ENCODE data around the gene OR2AG1. TPM values are rescaled to one million over a fixed set of nuclear protein-coding genes. Genes with fewer than 3 reads are reported as not detected.
"Not testable (repeated sequence)": the region's sequence is repeated elsewhere in the genome, so short reads cannot be mapped to it uniquely, and the experiment has no call there.

OR2AG1 gene
- total RNA-seq, 2 donors from 2014 or later, result not detected

- H3K27ac ChIP-seq, result no peak overlapping the region
- ATAC-seq, result no peak
- no peaks in the 10 kb centered on the region for H3K27me3 ChIP-seq
- no peaks in the 10 kb centered on the region for H3K4me1 ChIP-seq
- no peak for DNase-seq
- H3K4me3 ChIP-seq, result no peak overlapping the region
- no peaks in the 10 kb centered on the region for H3K36me3 ChIP-seq (replicated peaks in 1 of 2; ENCODE audit: insufficient read depth in 1 of 2, low read depth in 2 of 2)
- TF ChIP-seq CTCF (IDR thresholded peaks at IDR 0.05) (no peak), POLR2A (IDR thresholded peaks at IDR 0.05) (no peak)
- intact Hi-C loops (cut with DNase I), result no loop called here
- no peaks in the 10 kb centered on the region for H3K9me3 ChIP-seq
These were observed 4.3 kb upstream of the OR2AG1 start for GRCh38 chr11:6778518-6778917.

- Histone ChIP-seq H3K27me3 (no peaks in the 10 kb centered on the region), H3K36me3 (replicated peaks in 1 of 2; ENCODE audit: insufficient read depth in 1 of 2, low read depth in 2 of 2) (no peaks in the 10 kb centered on the region), H3K4me1 (no peaks in the 10 kb centered on the region), H3K9me3 (no peaks in the 10 kb centered on the region), H3K4me3 (no peak overlapping the region), H3K27ac (no peak overlapping the region)
- TF ChIP-seq POLR2A (IDR thresholded peaks at IDR 0.05), result no peak
- no peak for TF ChIP-seq CTCF (IDR thresholded peaks at IDR 0.05)
- no peak for DNase-seq
- intact Hi-C loops (cut with DNase I), result no loop called here
- ATAC-seq, result no peak
These were observed 2.0 kb upstream of the OR2AG1 start for GRCh38 chr11:6780829-6781228.

- Histone ChIP-seq H3K36me3 (replicated peaks in 1 of 2; ENCODE audit: insufficient read depth in 1 of 2, low read depth in 2 of 2) (no peaks in the 10 kb centered on the region), H3K4me1 (no peaks in the 10 kb centered on the region), H3K27ac (no peak overlapping the region), H3K27me3 (no peaks in the 10 kb centered on the region), H3K4me3 (no peak overlapping the region), H3K9me3 (no peaks in the 10 kb centered on the region)
- no peak for TF ChIP-seq POLR2A (IDR thresholded peaks at IDR 0.05)
- TF ChIP-seq CTCF (IDR thresholded peaks at IDR 0.05), result no peak
- 60 to 77% methylated on average over 2 of the region's 2 CpGs for WGBS, 2 donors
- DNase-seq (no peak), ATAC-seq (no peak)
- intact Hi-C loops (cut with DNase I), result no loop called here
These were observed 7.7 kb downstream of the OR2AG1 start for GRCh38 chr11:6790546-6790945.

- Histone ChIP-seq H3K27ac (no peak overlapping the region), H3K27me3 (no peaks in the 10 kb centered on the region), H3K4me3 (no peak overlapping the region), H3K36me3 (replicated peaks in 1 of 2; ENCODE audit: insufficient read depth in 1 of 2, low read depth in 2 of 2) (no peaks in the 10 kb centered on the region), H3K4me1 (no peaks in the 10 kb centered on the region), H3K9me3 (no peaks in the 10 kb centered on the region)
- intact Hi-C loops (cut with DNase I), result no loop called here
- no peak for ATAC-seq
- no peak for DNase-seq
- TF ChIP-seq CTCF (IDR thresholded peaks at IDR 0.05) (no peak), POLR2A (IDR thresholded peaks at IDR 0.05) (no peak)
- WGBS, 2 donors, result 77 to 85% methylated on average over 4 of the region's 4 CpGs
These were observed 11.8 kb downstream of the OR2AG1 start for GRCh38 chr11:6794639-6795038.

- no peaks in the 10 kb centered on the region for H3K9me3 ChIP-seq
- 64 to 82% methylated on average over 1 of the region's 1 CpG for WGBS, 2 donors
- no peak within 1 kb of the TSS for H3K27ac ChIP-seq
- TF ChIP-seq POLR2A (IDR thresholded peaks at IDR 0.05), result no peak
- no peak for TF ChIP-seq CTCF (IDR thresholded peaks at IDR 0.05)
- H3K36me3 ChIP-seq (replicated peaks in 1 of 2; ENCODE audit: insufficient read depth in 1 of 2, low read depth in 2 of 2), result no peaks in the 10 kb centered on the region
- no peak within 1 kb of the TSS for H3K4me3 ChIP-seq
- intact Hi-C loops (cut with DNase I), result no loop called here
- H3K27me3 ChIP-seq, result no peaks in the 10 kb centered on the region
- DNase-seq (no peak), ATAC-seq (no peak)
- H3K4me1 ChIP-seq, result no peaks in the 10 kb centered on the region
These were observed 16.6 kb downstream of the OR2AG1 start, which contains the start of gene OR6A2 for GRCh38 chr11:6799402-6799801. Gene OR6A2, minus strand, starts transcription at chr11:6799689. Its CDS starts 3,981 bp downstream, at chr11:6795708.

- intact Hi-C loops (cut with DNase I), result not testable (repeated sequence)
These were observed 18.3 kb downstream of the OR2AG1 start for GRCh38 chr11:6801075-6801474.

More at GRCh38 chr11:6801075-6801474, 18.3 kb downstream of the OR2AG1 start:
- not testable (repeated sequence) for H3K27me3 ChIP-seq; ATAC-seq; H3K9me3 ChIP-seq; H3K36me3 ChIP-seq (replicated peaks in 1 of 2; ENCODE audit: insufficient read depth in 1 of 2, low read depth in 2 of 2); H3K27ac ChIP-seq; H3K4me3 ChIP-seq; DNase-seq; H3K4me1 ChIP-seq
